Measurements from ENCODE around the gene PDGFB.

Gene PDGFB

DNA sequence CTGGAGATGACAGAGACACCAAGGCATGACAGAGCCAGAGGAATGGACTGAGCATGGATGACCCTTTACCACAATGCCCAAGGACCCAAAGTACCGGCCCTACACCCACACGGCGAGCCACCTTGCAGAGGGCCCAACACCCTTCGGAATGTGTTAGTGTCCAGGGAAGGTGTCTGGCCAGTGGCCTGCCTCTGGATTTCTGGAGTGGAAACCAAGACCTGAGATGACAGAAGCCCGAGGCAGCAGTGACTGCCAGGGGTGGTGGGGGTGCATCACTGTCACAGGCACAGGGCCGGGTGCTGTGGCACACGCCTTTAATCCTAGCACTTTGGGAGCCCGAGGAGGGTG, 28.7 kb downstream of the PDGFB start:
- no peak overlapping the region for H3K4me3 ChIP-seq (ENCODE audit: low read depth, low read length)
- no peak for DNase-seq
- no peak overlapping the region for H3K27ac ChIP-seq
- in situ Hi-C loops (cut with HindIII; ENCODE audit: low pct_ligation_motif_present, low sequenced_read_pairs), result no loop called here
- H3K27me3 ChIP-seq (replicated peaks), result no peaks in the 10 kb centered on the region
- TF ChIP-seq CTCF (IDR thresholded peaks at IDR 0.05; ENCODE audit: low read depth, low read length, missing control alignments), result no peak
- H3K36me3 ChIP-seq (replicated peaks), result no peaks in the 10 kb centered on the region

GRCh38 chr22:39215426-39216142, 29.2 kb downstream of the PDGFB start:
- Histone ChIP-seq H3K4me3 (ENCODE audit: low read depth, low read length) (no peak overlapping the region), H3K27me3 (replicated peaks) (no peaks in the 10 kb centered on the region), H3K27ac (no peak overlapping the region), H3K36me3 (replicated peaks) (no peaks in the 10 kb centered on the region)
- peak; percentile 59 for TF ChIP-seq CTCF (IDR thresholded peaks at IDR 0.05; ENCODE audit: low read depth, low read length, missing control alignments)
- no peak for DNase-seq
- in situ Hi-C loops (cut with HindIII; ENCODE audit: low pct_ligation_motif_present, low sequenced_read_pairs), result no loop called here

GRCh38 chr22:39215070-39215396, 29.7 kb downstream of the PDGFB start:
- Histone ChIP-seq H3K27ac (no peak overlapping the region), H3K36me3 (replicated peaks) (no peaks in the 10 kb centered on the region), H3K27me3 (replicated peaks) (no peaks in the 10 kb centered on the region), H3K4me3 (ENCODE audit: low read depth, low read length) (no peak overlapping the region)
- DNase-seq, result no peak
- no peak for TF ChIP-seq CTCF (IDR thresholded peaks at IDR 0.05; ENCODE audit: low read depth, low read length, missing control alignments)
- in situ Hi-C loops (cut with HindIII; ENCODE audit: low pct_ligation_motif_present, low sequenced_read_pairs), result no loop called here

GRCh38 chr22:39214383-39215069, 30.3 kb downstream of the PDGFB start:
- no peak overlapping the region for H3K4me3 ChIP-seq (ENCODE audit: low read depth, low read length)

DNA sequence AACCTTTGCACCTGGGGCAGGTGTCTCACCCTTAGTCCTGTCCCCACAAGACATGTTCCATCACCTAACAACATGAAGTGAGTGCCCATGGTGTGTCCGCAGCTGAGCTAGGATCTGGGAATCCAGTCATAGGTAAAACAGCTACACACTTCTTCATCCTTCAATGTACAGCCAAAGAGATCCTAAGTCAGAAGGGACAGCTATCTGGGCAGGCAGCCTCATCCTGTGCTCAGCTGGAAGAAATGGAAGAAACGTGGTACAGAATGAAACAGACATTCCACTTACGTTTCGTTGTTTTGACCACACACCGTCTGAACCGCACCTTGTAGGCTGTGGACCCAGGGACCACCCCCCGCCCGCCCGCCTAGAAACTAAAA, 30.8 kb downstream of the PDGFB start:
- in situ Hi-C loops (cut with HindIII; ENCODE audit: low pct_ligation_motif_present, low sequenced_read_pairs), result no loop called here
- no peak for TF ChIP-seq CTCF (IDR thresholded peaks at IDR 0.05; ENCODE audit: low read depth, low read length, missing control alignments)
- H3K36me3 ChIP-seq (replicated peaks), result no peaks in the 10 kb centered on the region
- no peak for DNase-seq
- no peak overlapping the region for H3K27ac ChIP-seq
- no peaks in the 10 kb centered on the region for H3K27me3 ChIP-seq (replicated peaks)
- H3K4me3 ChIP-seq (ENCODE audit: low read depth, low read length), result no peak overlapping the region

More at GRCh38 chr22:39214383-39215069, 30.3 kb downstream of the PDGFB start:
- DNase-seq, result no peak
- Histone ChIP-seq H3K27ac (no peak overlapping the region), H3K36me3 (replicated peaks) (no peaks in the 10 kb centered on the region), H3K27me3 (replicated peaks) (no peaks in the 10 kb centered on the region)
- in situ Hi-C loops (cut with HindIII; ENCODE audit: low pct_ligation_motif_present, low sequenced_read_pairs), result no loop called here
- no peak for TF ChIP-seq CTCF (IDR thresholded peaks at IDR 0.05; ENCODE audit: low read depth, low read length, missing control alignments)

All from brain microvascular endothelial cell (primary cell).